Globus pallidus (tissue), 1 donor: ENCODE results near the gene SBNO1.
"Not testable (repeated sequence)": the region's sequence is repeated elsewhere in the genome, so short reads cannot be mapped to it uniquely, and the experiment has no call there.

Source experiments
- DNase-seq: peaks from one replicate; pipeline ENCODE4 v3.0.0-alpha.2; 2015; ENCODE audit warnings: low spot score

Gene SBNO1

GRCh38 chr12:123364532-123365024 is at the start of gene SBNO1:
Gene SBNO1 (minus strand): TSS chr12:123364847. CDS start chr12:123350441, 14,406 bp downstream.
- no peak for DNase-seq

DNA sequence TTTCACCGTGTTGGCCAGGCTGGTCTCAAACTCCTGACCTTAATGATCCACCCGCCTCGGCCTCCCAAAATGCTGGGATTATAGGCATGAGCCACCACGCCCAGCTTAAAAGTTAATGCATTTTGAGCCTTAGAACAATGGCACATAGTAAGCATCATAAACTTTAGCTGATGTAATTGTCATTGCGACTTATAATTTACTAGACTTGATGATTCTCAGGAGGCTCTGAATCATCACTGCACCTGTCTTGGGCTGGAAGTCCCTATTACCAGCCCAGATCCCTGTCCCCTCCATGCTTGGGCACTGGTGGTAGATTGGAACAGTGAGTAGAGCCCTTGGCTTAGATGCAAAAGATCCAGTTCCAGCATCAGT is 45.4 kb upstream of the SBNO1 start:
- DNase-seq = no peak

- DNase-seq = not testable (repeated sequence)
Observed at GRCh38 chr12:123409284-123410040, 44.8 kb upstream of the SBNO1 start.

DNA sequence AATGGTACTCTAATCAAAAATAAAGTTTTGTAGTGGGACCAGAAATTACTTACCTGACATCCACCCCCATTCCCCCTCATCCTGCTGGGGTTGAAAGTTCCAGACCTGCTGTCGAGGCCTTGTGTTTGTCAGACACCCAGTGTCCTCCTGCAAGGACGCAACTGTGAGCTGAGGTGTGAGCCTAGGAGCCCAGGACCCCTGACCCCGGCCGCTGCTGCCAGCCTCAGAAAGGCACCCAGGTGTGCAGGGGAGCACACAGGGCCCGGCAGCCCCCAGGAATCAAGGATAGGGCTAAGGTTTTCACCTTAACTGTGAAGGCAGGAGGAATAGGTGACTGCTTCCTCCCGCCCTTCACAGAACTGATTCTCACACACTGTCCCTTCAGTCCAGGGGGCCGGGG is 44.0 kb upstream of the SBNO1 start:
- DNase-seq = not testable (repeated sequence)

DNA sequence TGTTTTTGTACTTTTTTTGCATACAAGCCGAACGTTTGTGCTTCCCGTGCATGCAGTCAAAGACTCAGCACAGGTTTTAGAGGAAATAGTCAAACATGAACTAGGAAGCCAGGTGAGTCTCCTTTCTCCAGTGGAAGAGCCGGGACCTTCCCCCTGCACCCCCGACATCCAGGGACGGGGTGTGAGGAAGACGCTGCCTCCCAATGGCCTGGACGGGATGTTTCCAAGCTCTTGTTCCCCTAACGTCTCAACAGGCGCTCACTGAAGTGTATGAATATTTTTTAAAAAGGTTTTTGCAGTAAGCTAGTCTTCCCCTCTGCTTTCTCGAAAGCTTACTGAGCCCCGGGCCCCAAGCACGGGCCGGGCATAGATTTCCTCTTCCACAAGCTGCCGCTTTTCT is 43.3 kb upstream of the SBNO1 start:
- DNase-seq = not testable (repeated sequence)

- not testable (repeated sequence) for DNase-seq
Observed at GRCh38 chr12:123407269-123407668, 42.6 kb upstream of the SBNO1 start.

DNA sequence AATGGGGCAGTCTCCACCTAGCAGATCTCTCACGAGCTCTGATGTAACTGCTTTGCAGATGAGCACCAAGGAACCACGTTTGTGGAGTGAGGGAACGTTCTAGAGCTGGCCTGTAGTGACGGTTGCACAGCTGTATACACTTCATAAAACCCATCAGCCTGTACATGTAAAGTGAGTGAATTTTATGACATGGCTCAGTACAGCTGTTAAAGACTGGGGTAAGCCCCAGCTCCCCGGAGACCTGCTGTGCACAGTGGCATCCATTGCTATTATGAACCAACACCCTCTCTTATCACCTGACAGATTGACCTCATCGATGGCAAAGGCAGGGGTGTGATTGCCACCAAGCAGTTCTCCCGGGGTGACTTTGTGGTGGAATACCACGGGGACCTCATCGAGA is 39.9 kb upstream of the SBNO1 start:
- DNase-seq = no peak

DNA sequence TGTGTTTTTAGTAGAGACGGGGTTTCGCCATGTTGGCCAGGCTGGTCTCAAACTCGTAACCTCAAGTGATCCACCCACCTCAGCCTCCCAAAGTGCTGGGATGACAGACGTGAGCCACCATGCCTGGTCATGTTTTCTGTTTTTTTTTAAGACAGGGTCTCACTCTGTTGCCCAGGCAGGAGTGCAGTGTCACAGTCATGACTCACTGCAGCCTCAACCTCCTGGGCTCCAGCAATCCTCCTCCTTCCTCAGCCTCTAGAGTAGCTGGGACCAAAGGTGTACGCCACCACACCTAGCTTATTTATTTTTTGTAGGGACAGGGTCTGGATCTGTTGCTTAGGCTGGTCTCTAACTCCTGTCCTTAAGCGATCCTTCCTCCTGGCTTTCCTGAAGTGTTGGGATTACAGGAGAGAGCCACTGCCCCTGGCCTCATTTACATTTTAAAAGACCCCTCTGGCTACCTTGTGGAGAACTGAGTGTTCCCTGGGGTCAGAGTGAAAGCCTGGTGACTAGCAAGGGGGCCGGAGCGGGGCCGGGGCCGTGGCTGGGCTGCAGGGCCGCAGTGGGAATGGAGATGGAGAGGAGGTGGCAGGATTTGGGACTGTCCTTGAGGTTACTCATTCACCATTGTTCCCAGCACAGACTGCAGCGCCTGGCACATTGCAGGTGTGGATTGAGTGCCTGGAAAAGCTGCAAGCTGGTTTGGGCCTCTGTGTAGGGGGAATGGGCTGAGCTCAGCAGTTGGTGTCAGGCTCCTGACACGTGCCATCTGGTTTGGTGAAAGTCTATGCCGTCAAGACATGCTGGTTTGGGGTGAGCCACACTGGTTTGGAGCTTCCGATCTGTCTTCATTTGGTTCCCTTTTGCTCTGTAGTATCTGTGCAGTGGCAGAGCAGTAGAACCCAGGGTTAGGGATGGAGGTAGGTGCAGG is 37.4 kb upstream of the SBNO1 start:
- no peak for DNase-seq

DNA sequence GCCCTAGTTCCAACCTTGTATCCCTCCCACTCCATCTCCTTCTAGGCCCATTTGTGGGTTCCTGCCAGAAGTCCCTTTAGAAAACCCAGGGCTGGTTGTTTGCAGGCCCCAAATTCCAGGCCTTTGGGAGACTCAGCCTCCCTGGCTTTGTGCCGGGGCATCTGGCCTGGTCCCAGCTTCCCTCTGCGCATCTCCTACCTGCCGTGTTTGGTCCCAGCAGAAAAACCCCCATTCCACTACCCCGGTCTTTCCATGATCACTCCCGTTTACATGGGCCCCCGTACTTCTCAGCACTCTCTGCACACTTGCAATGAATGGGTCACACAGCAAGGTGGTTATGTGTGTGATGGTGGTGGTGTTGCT is 34.6 kb upstream of the SBNO1 start:
- no peak for DNase-seq

DNA sequence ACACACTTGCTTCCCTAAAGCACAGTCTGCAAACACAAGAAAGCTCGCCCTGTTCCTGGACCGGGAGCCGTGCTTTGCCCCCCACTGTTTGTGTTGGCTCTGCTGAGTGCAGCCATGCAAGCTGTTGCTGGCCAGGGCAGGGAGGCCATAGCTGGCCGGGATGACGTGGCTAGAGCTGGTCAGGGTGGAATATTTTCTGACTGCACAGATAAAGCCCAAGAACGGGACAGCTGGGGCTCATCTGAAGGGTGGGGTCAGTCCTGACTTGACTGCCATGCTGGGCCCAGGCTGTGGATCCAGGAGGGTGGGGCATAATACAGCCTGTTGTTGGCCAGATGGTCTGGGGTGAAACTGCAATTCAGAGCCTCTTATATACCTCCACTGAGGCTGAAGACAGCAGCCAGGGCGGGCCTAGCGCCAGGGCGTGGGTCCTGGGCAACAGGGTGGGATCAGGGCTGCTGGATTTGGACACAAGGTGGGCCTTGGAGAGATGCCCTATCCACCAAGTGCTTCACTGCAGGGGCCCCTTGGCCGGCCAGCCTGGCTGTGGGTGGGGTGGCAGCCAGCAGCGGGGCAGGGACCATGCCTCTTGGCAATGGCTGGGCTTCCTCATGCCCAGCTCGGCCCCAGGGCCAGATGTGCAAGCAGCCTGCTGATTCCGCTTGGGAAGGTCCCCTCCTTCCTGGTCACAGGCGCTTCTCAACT is 34.1 kb upstream of the SBNO1 start:
- no peak for DNase-seq

DNA sequence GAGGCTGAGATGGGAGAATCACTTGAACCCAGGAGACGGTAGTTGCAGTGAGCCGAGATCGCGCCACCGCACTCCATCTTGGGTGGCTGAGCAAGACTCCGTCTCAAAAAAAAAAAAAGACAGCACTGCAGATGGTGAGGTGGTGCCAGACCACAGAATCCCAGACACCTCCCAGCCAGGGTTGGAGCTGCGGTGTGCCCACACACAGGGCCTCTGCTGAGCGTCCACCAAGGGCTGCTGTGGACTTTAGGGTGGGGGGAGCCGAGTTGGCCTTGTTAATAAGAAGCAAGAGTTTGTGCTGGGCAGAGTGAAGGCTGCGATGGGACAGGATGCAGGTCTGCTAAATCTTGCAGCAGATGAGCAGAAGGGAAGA is 33.5 kb upstream of the SBNO1 start:
- no peak for DNase-seq

GRCh38 chr12:123397400-123397799 is 32.8 kb upstream of the SBNO1 start:
- no peak for DNase-seq

- no peak for DNase-seq
Observed at GRCh38 chr12:123396954-123397353, 32.3 kb upstream of the SBNO1 start.

DNA sequence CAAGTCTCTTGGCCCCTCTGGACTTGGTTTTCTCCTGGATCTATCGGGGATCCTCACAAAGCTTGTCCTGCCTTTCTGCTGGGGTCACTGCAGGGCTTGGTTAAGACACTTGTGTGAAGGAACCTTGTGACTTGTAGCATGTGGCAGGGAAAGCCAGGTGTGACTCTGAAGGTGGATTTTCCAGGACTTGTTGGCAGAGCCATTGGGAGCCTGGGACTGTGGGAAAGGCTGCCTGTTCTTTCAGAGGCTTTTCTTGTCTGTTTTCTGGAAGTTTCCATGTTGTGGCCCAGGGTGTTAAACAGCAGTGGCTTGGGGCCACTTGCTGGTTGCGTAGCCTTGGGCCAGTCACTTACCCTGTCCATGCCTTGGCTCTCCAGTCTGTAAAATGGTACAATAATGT is 31.9 kb upstream of the SBNO1 start:
- no peak for DNase-seq

GRCh38 chr12:123395236-123395635 is 30.6 kb upstream of the SBNO1 start:
- DNase-seq = no peak

DNA sequence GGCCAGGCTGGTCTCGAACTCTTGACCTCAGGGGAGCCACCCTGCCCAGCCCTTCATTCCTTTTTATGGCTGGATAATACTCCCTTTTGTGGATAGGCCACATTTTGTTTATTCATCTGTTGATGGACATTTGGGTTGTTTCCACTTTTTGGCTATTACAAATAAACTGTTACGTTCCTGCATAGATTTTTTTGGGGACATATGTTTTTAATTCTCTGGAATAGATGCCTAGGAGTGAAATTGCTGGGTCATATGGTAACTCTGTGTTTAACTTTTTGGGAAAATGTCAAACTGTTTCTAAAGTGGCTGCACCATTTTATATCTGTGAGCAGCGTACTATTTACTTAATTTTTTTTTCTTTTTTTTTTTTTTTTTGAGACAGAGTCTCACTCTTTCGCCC is 29.1 kb upstream of the SBNO1 start:
- no peak for DNase-seq

DNA sequence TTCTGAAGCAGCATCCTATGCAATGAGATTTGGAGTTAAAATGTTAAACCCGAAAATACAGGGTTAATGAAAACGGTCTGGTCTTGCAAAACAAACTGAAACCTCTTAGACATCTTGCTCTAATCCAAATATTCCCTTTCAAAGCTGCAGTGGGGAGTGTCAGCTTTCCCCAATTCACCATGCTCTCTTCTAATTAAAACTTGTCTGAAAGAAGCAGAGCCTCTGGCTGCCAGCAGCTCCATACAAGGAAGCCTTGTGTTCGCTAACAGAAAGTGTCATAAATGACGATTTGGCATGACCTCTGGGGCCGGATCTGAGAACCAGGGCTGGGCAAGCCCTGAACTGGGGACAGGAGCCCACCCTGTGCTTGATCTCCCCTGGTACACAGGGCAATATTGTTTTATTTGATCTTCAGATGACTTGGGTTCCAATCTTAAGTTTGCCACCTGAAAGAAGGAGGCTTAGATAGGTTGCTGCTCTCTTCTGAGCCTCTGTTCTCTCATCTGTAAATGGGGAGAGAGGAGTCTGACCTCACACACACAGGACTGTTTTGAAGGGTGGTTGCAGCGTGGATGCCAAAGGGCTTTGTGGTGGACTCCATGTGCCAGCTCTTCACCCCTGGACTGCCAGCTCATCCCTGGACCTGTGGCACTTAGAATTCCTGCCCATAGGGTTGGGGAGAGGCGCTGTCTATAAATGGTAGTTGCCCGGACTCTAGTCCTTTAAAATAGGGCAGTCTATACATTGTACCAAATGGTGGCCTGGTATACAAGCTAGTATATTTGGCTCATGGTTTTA is 27.1 kb upstream of the SBNO1 start:
- DNase-seq = no peak

DNA sequence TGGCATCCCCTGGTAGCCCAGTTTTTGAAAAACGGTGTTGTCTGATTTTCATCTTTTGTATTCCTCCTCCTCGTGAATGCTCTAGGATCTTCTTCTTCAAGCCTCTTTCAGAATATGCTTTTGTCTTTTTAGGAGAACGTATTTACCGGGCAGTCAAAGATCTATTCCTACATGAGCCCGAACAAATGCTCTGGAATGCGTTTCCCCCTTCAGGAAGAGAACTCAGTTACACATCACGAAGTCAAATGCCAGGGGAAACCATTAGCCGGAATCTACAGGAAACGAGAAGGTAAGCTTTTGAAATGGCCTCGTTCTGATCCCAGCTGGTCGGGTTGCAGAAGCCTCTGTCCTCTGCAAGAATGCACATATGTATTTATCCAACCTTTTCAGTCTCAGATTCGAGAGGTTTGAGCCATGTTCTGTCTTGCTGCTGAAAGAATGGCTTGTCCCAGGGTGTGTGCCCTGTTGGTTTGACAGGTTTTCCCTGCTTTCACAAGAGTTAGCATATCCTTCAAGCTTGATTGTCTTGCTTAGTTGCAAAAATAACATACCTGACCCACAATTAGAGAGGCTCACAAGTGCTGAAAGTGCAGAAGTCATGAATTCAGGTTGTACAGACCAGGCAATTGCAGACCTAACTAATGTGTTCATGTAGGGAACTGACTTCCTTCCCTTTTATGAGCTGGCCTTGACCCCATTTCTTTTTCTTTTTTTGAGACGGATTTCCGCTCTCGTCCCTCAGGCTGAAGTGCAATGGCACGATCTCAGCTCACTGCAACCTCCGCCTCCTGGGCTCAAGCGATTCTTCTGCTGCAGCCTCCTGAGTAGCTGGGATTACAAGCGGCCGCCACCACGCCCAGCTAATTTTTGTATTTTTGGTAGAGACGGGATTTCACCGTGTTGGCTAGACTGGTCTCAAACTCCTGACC is 26.1 kb upstream of the SBNO1 start:
- DNase-seq = no peak

DNA sequence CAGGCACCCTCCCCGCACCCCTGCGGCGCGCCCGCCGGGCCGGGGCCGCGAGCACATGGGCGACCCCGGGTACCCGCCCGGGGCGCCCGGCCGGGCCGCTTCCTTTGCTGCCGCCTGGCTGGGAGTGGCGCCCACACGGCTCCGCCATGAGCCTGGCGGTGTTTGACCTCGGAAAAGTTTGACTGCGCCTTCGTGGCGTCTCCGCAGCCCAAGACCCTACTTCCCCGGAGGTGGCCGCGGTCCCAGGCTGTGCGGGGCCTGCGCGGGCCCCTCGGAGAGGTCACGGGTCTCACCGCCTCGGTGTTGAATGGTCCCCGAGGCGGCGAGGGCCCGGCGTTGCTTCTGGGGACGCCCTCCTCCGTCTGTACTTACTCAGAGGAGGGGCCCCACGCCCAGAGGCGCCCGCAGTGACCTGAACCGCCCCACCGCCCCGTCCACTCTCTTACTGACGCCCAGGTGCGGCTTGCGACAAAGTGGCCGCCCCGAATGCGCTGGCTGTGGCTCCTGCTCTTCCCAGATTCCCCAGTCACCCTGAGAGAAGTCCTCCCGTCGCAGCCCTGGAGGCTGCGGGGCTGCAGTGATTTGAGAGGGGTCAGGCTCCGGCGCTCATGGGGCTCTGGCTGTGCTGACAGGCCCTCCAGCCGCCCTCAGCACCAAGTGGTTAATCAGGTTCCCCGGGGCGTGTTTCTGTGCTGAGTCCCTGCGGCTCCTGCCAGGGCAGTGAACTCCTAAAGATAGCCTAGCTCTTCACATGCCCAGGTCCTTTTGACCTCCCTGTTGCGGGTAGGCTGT is 25.1 kb upstream of the SBNO1 start:
- no peak for DNase-seq
